C4-2B (cell line): ENCODE measurements around the gene ASCC3.

Experiments
- CTCF ChIP-seq: fragments of 450-650 bp; conservative IDR thresholded peaks from 2 replicates; pipeline ENCODE4 v1.5.1; 2017; ENCODE audit warnings: mild to moderate bottlenecking
- ZFX ChIP-seq: fragments of 450-650 bp; IDR thresholded peaks from 2 replicates; pipeline ENCODE4 v1.6.1; 2017

- TF ChIP-seq CTCF (no peak), ZFX (no peak)
These were observed 106.4 kb downstream of the ASCC3 start for GRCh38 chr6:100774681-100775080.
